GM13977 (cell line): Measurements from ENCODE around the gene NRDE2.

Source experiments
- DNase-seq: peaks from one replicate; pipeline ENCODE4 v3.0.0; 2012; ENCODE audit warnings: low spot score
- in situ Hi-C: fragments of 300-500 bp; cut with MboI; formaldehyde crosslinking; loops from one replicate; pipeline ENCODE4 v1.12.0; 2022; ENCODE audit warnings: low sequenced_read_pairs, low pct_unique_long_range_greater_than_20kb, mixed read lengths, inconsistent platforms; ENCODE audit not compliant: unreplicated experiment
- TF ChIP-seq, protein P1 (sequence below): IDR thresholded peaks from 2 replicates; pipeline ENCODE4 v1.5.1; 2012; ENCODE audit warnings: mild to moderate bottlenecking, control low read depth; ENCODE audit not compliant: insufficient read depth; ENCODE audit errors: extremely low read depth, missing control alignments

Gene NRDE2

DNA sequence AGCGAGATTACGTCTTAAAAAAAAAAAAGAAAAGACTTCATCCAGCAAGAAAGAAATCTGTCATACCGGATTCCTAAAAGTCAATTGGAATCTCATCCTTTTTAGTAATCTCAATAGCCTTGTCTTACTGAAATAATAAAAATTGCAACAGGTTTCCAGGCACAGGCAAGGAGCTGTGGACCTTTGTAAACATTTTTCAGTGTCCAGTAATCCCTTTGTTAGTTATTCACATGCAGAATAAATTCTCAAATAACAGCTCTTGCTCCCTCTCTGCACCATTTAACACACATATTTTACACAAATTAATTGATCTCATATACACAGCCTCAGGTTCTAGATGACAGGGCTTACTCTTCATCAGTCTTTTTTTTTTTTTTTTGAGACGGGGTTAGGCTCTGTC is 43.1 kb upstream of the NRDE2 start:
- TF ChIP-seq, protein P1, sequence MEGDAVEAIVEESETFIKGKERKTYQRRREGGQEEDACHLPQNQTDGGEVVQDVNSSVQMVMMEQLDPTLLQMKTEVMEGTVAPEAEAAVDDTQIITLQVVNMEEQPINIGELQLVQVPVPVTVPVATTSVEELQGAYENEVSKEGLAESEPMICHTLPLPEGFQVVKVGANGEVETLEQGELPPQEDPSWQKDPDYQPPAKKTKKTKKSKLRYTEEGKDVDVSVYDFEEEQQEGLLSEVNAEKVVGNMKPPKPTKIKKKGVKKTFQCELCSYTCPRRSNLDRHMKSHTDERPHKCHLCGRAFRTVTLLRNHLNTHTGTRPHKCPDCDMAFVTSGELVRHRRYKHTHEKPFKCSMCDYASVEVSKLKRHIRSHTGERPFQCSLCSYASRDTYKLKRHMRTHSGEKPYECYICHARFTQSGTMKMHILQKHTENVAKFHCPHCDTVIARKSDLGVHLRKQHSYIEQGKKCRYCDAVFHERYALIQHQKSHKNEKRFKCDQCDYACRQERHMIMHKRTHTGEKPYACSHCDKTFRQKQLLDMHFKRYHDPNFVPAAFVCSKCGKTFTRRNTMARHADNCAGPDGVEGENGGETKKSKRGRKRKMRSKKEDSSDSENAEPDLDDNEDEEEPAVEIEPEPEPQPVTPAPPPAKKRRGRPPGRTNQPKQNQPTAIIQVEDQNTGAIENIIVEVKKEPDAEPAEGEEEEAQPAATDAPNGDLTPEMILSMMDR = no peak
- DNase-seq = no peak
- in situ Hi-C loops = no loop called here

DNA sequence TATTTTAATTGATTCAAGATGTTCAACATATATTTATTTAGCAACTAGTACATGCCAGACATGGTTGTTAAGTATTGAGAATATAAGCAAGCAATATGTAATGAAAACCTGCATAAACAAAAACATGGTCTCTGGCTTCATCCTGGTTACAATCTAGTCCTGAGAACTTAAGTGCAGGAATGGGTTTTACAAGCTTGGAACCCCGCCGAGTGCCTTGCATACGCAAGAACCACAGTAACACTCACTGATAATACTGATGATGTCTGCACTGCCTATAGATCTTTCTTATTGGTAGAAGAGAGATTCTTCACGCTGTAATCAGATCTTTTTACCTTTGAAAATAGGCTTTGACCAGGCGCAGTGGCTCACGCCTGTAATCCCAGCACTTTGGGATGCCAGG is 42.1 kb upstream of the NRDE2 start:
- TF ChIP-seq, protein P1 = no peak
- in situ Hi-C loops = no loop called here
- DNase-seq = no peak

- TF ChIP-seq, protein P1 = no peak
- DNase-seq = no peak
- in situ Hi-C loops = no loop called here
These were observed 37.4 kb upstream of the NRDE2 start for GRCh38 chr14:90368946-90369721.

DNA sequence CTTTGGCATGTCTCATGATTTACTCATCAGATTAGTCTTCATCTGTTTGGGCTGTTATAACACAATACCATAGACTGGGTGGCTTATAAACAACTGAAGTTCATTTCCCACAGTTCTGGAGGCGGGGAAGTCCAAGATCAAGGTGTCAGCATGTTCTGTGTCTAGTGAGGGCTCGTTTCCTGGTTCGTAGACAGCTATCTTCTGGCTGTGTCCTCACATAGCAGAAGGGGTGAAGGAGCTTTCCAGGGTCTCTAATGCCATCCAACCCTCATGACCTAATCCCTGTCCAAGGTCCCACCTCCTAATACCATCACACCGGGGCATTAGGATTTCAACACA is 30.8 kb upstream of the NRDE2 start:
- no peak for DNase-seq
- TF ChIP-seq, protein P1 = no peak
- in situ Hi-C loops = no loop called here

DNA sequence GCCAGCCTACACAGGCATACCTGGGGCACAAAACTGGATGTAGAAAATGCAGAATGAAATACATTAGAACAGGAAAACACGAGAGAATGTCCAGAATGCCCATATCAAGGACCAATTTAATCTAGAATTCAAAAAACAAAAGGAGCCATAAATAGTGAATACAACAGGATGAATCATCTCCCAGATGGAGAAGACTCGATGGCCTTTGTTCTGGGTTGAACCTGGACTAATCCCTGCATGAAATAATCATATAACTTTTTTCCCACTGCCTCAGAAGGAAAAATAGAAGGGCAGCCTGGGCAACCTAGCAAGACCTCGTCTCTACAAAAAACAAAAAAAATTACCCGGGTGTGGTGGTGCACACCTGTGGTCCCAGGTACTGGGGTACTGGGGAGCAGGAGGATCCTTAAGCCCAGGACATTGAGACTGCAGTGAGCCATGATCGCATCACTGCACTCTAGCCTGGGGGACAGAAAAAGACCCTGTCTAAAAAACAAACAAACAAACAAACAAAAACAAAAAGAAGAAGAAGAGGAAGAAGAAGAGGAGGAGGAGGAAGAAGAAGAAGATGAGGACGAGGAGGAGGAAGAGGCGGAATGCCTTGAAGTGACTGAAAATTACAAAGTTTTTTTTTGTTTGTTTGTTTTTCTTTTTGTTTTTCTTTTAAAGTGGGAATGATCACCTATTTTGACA is 30.3 kb upstream of the NRDE2 start:
- DNase-seq = no peak
- in situ Hi-C loops = no loop called here
- TF ChIP-seq, protein P1 = no peak

- in situ Hi-C loops = no loop called here
- no peak for DNase-seq
- TF ChIP-seq, protein P1 = no peak
These were observed 26.6 kb upstream of the NRDE2 start for GRCh38 chr14:90358359-90358758.
